Raji (cell line): Measurements from ENCODE around the gene DDIT4L.

ENCODE experiments used
- POLR2A ChIP-seq: IDR thresholded peaks from 2 replicates; pipeline ENCODE4 v1.6.1; 2011; ENCODE audit warnings: low read depth, low read length, control low read depth; ENCODE audit not compliant: insufficient read depth

The DDIT4L gene

GRCh38 chr4:100189820-100190642, at the start of gene DDIT4L:
Gene DDIT4L (minus strand): TSS chr4:100190468. CDS start chr4:100189983, 485 bp downstream.
- TF ChIP-seq POLR2A, result no peak

DNA sequence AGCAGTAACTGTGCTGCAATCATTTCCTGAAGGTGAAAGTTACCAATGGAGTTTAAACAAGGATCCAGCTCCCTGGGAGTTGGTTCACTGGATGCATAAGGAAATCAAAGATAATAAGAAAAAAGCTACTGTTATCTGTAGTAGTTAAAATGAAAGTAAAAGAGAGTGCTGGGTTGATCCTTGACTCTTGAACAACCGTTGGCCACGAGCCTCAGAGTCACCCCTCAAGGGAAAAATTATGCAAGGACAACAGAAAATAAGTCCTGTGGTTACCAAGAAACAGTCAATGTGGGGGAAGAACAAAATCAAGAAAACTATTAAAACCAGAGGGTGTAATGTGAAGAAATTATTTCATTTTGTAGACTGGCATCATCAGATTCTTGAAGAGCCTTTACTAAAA, 49.7 kb upstream of the DDIT4L start:
- TF ChIP-seq POLR2A, result no peak

DNA sequence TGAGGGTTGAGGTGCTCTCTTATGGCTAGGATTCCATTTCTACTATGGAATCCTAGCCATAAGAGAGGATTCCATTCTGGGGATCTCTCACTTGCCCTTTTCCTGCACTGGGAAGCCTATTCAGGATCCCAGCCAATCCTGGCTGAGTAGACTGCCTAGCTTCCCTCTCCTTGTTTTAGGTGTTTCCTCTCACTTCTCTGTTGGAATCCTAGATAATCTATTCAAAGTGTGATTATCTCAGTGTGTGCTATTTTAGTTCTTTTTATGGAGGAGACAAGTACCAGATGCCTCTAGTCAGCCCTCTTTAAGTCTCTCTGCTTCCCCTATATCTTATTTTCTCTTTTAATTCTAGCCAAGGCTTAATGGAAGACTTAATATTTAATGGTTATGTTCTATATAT, 34.5 kb upstream of the DDIT4L start:
- TF ChIP-seq POLR2A, result no peak

- TF ChIP-seq POLR2A, result no peak
These were observed 33.9 kb upstream of the DDIT4L start for GRCh38 chr4:100224160-100224559.

DNA sequence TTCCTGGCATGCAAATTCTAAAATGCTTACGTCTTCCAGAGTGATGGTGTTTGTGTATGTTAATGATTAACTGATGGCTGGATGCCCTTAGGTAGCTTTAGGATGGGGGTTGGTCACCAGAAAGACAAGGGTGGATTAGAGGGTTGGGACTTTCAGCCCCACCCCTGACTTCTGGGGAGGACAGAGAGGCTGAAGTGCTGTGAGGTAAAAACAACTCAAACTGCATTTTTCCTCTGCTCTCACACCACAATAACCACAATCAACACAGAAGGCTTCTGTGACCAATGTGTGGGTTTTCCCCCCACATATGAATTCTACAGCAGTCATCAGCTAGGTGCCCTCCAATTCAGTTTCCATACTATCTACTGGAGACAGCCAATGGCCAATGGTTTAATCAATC, 18.7 kb upstream of the DDIT4L start:
- no peak for TF ChIP-seq POLR2A

DNA sequence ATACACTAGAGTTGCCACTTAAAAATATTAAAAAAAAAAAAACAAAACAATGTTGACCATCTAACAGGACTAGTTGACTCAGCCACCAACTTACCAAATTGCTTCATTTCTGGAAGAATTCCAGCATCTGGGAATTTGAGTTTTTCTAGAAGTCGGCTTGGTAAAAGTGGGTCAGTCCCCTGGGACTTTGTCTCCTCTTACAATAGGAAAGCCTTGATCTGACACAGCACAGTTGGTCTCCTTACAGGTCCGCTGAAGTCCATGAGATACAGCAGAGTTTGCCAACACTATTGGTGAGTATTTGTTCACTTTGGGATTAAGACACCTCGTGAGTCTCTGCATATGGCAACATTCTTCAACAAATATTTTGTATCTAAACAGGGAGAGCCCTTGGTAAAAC, 18.2 kb upstream of the DDIT4L start:
- TF ChIP-seq POLR2A, result no peak

DNA sequence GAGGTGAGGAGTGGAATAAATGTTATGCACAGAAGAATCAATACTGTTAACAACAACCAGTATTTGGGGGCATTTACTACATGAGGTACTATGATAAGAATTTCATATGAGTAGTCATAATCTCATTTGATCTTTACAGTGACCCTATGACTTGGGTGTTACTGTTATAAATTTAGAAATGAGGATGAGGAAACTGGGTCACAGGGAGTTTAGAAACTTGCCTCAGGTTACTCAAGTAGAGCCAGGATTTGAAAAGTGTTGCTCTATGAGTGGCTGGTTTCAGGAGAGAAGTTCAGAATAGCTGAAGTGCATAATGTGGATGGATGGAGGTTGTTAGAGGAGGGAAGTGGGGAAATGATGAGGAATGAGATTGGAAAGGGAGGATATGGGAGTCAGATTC, 16.6 kb upstream of the DDIT4L start:
- TF ChIP-seq POLR2A, result no peak

GRCh38 chr4:100198061-100198460, 7.8 kb upstream of the DDIT4L start:
- no peak for TF ChIP-seq POLR2A

GRCh38 chr4:100190643-100191600, 654 bp upstream of the DDIT4L start:
- no peak for TF ChIP-seq POLR2A

- TF ChIP-seq POLR2A, result no peak
These were observed 1.4 kb downstream of the DDIT4L start for GRCh38 chr4:100188829-100189228.

DNA sequence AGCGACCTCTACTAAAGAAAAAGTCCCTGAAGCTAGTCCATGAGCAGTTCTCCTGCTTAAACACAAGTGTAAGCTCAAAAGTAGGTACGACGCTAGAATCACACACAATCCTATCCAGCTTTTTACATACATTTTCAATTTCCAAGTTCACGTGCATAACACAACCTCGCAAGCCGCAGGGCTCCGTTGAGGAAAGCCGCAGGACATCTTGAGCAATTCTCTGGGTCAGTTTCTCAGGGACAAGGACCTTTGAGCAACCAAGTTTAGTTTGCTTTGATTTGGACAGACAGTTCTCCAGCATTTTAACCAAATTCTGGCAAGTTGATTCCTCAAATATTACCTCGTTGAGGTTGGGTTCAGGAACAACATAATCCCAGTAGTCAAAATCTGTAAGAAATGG, 2.5 kb downstream of the DDIT4L start:
- no peak for TF ChIP-seq POLR2A

DNA sequence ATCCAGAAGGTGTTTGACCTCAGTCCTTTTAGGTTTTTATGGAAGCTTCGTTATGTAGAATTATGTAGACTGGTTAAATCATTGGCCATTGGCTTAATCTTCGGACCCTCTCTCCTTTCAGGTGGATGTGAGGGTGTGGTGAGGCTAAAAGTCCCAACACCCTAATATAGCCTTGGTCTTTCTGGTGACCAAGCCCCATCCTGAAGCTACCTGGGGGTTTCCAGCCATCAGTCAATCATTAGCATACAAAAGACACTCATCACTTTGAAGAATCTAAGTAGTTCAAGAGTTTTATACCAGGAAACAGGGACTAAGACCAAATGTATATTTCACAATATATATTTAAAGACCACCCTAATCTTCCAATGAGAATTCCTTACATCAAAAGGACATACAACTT, 5.5 kb downstream of the DDIT4L start:
- TF ChIP-seq POLR2A, result no peak

DNA sequence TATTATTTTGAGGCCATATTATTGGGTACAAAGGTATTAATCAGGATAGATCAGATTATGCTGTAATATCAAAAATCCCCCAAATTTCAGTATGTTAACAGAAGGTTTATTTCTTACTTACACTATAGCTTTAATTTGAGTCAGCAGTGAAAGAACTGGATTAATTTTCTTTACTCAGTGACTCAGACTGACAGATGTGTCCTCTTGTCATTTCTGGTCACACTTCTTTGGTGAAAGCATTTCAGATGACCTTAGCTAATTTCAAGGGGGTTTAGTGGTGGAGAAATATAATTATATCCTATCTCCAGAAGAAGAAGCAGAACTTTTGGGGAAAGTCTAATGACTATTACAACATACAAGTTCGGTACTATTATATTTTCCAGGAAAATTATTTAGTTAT, 12.4 kb downstream of the DDIT4L start:
- TF ChIP-seq POLR2A, result no peak

GRCh38 chr4:100177126-100177525, 13.1 kb downstream of the DDIT4L start:
- no peak for TF ChIP-seq POLR2A

DNA sequence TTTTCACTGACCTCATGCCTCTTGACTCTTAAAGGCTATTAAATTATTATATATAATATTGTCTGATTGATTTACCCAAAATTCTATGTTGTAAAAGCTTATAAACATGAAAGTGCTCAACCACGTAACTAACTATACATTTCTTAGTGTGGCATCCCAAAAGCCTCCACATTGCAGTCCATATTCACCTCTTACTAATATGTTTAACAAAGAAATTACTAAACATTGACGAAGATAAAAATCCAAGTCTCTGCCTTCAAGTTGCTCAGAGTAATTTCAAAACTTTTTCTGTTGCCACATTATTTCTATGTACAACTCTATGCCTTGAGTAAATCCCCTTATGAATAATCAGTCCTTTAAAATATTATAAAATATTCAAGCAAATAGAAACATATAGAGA, 14.4 kb downstream of the DDIT4L start:
- no peak for TF ChIP-seq POLR2A

GRCh38 chr4:100174985-100175383, 15.3 kb downstream of the DDIT4L start:
- TF ChIP-seq POLR2A, result no peak

- no peak for TF ChIP-seq POLR2A
These were observed 19.3 kb downstream of the DDIT4L start for GRCh38 chr4:100170986-100171385.
